ENCODE results near the gene C11orf52.

The C11orf52 gene

GRCh38 chr11:111945198-111945597 is 26.5 kb downstream of the C11orf52 start:
- Histone ChIP-seq H2AFZ (ENCODE audit: low read depth, low read length) (no peak overlapping the region), H4K20me1 (ENCODE audit: insufficient read depth, low read length) (no peaks in the 10 kb centered on the region), H3K27me3 (ENCODE audit: low read depth, low read length) (no peaks in the 10 kb centered on the region), H3K9me3 (ENCODE audit: insufficient read depth, low read length) (no peaks in the 10 kb centered on the region), H3K4me2 (ENCODE audit: low read length) (no peak overlapping the region), H3K9ac (ENCODE audit: low read length) (no peak overlapping the region), H3K4me3 (ENCODE audit: low read length) (no peak overlapping the region), H3K36me3 (replicated peaks; ENCODE audit: low read depth, low read length) (peaks cover 17% of the 10 kb centered on the region), H3K79me2 (ENCODE audit: low read length) (peaks cover 18% of the 10 kb centered on the region), H3K4me1 (ENCODE audit: low read length) (peaks cover 31% of the 10 kb centered on the region), H3K27ac (ENCODE audit: low read length) (no peak overlapping the region)
- TF ChIP-seq EZH2phosphoT487 (IDR thresholded peaks at IDR 0.05; ENCODE audit: low read depth) (no peak), CTCF (IDR thresholded peaks at IDR 0.05; ENCODE audit: low read depth, low read length) (no peak)

GRCh38 chr11:111946499-111946898 is 27.8 kb downstream of the C11orf52 start:
- Histone ChIP-seq H3K79me2 (ENCODE audit: low read length) (peaks cover 9% of the 10 kb centered on the region; the same call in 1 of the 2 replicates), H3K27ac (ENCODE audit: low read length) (peak overlapping the region; percentile 86), H2AFZ (ENCODE audit: low read depth, low read length) (no peak overlapping the region), H3K36me3 (replicated peaks; ENCODE audit: low read depth, low read length) (peaks cover 17% of the 10 kb centered on the region), H4K20me1 (ENCODE audit: insufficient read depth, low read length) (no peaks in the 10 kb centered on the region), H3K9me3 (ENCODE audit: insufficient read depth, low read length) (no peaks in the 10 kb centered on the region), H3K4me1 (ENCODE audit: low read length) (peaks cover 29% of the 10 kb centered on the region), H3K9ac (ENCODE audit: low read length) (peak overlapping the region; percentile 63), H3K4me3 (ENCODE audit: low read length) (peak overlapping the region; percentile 53), H3K4me2 (ENCODE audit: low read length) (peak overlapping the region; percentile 78), H3K27me3 (ENCODE audit: low read depth, low read length) (no peaks in the 10 kb centered on the region)
- no peak for TF ChIP-seq EZH2phosphoT487 (IDR thresholded peaks at IDR 0.05; ENCODE audit: low read depth)
- no peak for TF ChIP-seq CTCF (IDR thresholded peaks at IDR 0.05; ENCODE audit: low read depth, low read length)

- Histone ChIP-seq H3K9ac (ENCODE audit: low read length) (peak overlapping the region; percentile 63), H3K4me2 (ENCODE audit: low read length) (peak overlapping the region; percentile 78), H3K4me3 (ENCODE audit: low read length) (peak overlapping the region; percentile 53), H3K27ac (ENCODE audit: low read length) (peak overlapping the region; percentile 86), H2AFZ (ENCODE audit: low read depth, low read length) (no peak overlapping the region), H3K36me3 (replicated peaks; ENCODE audit: low read depth, low read length) (peaks cover 15% of the 10 kb centered on the region), H3K4me1 (ENCODE audit: low read length) (peaks cover 29% of the 10 kb centered on the region), H3K9me3 (ENCODE audit: insufficient read depth, low read length) (no peaks in the 10 kb centered on the region), H3K27me3 (ENCODE audit: low read depth, low read length) (no peaks in the 10 kb centered on the region), H3K79me2 (ENCODE audit: low read length) (peaks cover 6% of the 10 kb centered on the region; the same call in 1 of the 2 replicates), H4K20me1 (ENCODE audit: insufficient read depth, low read length) (no peaks in the 10 kb centered on the region)
- TF ChIP-seq EZH2phosphoT487 (IDR thresholded peaks at IDR 0.05; ENCODE audit: low read depth) (no peak), CTCF (IDR thresholded peaks at IDR 0.05; ENCODE audit: low read depth, low read length) (no peak)
These were observed 28.4 kb downstream of the C11orf52 start for GRCh38 chr11:111947143-111947542.

GRCh38 chr11:111949519-111950426 is 31.1 kb downstream of the C11orf52 start:
- Histone ChIP-seq H3K79me2 (ENCODE audit: low read length) (peaks cover 4% of the 10 kb centered on the region; the same call in 1 of the 2 replicates), H3K4me1 (ENCODE audit: low read length) (peaks cover 29% of the 10 kb centered on the region), H3K27ac (ENCODE audit: low read length) (no peak overlapping the region), H3K27me3 (ENCODE audit: low read depth, low read length) (no peaks in the 10 kb centered on the region), H4K20me1 (ENCODE audit: insufficient read depth, low read length) (no peaks in the 10 kb centered on the region), H3K36me3 (replicated peaks; ENCODE audit: low read depth, low read length) (peaks cover 7% of the 10 kb centered on the region), H3K9ac (ENCODE audit: low read length) (no peak overlapping the region), H2AFZ (ENCODE audit: low read depth, low read length) (no peak overlapping the region), H3K4me3 (ENCODE audit: low read length) (no peak overlapping the region), H3K9me3 (ENCODE audit: insufficient read depth, low read length) (no peaks in the 10 kb centered on the region), H3K4me2 (ENCODE audit: low read length) (no peak overlapping the region)
- TF ChIP-seq EZH2phosphoT487 (IDR thresholded peaks at IDR 0.05; ENCODE audit: low read depth), result no peak
- no peak for TF ChIP-seq CTCF (IDR thresholded peaks at IDR 0.05; ENCODE audit: low read depth, low read length)
